GM19099 (cell line): Measurements from ENCODE around the gene RGS19.

ENCODE experiments used
- POLR2A ChIP-seq: IDR thresholded peaks from 3 replicates; pipeline ENCODE4 v1.6.1; 2011; ENCODE audit warnings: low read depth; ENCODE audit not compliant: insufficient read length; ENCODE audit errors: extremely low read depth

The RGS19 gene

DNA sequence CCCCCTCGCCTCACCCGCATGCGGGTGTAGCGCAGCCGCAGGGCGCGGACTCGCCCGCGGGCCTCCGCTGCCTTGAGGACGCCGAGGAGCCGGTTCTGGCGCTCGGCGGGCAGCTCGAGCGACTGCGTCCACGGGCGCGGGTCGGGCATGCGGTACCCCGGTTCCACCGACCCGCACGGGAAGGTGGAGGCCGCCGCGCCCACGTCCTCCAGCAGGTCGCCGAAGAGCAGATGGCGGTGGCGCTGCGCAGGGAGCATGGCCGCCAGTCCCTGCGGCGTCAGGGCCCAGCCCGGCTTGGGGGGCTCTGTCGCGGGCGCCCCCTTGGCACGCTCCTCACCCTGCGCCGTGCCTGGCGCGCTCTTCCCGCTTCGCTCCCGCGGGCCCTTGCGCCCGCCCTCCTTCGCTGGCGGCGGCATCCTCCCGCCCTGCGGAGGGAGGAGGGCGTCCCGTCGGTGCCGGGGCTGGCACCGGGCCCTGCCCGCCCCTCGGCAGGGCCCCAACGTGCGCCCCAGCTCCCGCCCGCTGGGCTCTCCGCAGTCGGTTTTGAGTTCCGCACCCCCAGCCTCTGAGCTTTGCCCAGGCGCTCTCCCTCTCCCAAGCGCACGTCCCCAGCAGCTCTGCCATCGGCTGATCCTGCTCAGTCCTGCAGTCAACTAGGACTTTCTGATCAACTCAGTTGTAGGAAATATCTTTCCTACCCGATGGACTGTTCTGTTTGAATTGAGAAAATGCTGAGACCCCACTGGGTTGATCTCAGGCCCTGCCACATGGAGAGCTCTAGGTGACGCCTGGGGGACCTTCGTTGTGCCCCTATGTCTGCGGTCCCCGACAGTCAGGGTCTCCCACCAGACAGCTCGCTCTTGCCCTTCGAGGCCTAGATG is 4.7 kb upstream of the RGS19 start, which contains the start of gene LKAAEAR1:
TSS of gene LKAAEAR1 (minus strand) at position 595 of the 881 bp plus-strand sequence. CDS start at position 416, 179 bp downstream.
- TF ChIP-seq POLR2A: no peak

DNA sequence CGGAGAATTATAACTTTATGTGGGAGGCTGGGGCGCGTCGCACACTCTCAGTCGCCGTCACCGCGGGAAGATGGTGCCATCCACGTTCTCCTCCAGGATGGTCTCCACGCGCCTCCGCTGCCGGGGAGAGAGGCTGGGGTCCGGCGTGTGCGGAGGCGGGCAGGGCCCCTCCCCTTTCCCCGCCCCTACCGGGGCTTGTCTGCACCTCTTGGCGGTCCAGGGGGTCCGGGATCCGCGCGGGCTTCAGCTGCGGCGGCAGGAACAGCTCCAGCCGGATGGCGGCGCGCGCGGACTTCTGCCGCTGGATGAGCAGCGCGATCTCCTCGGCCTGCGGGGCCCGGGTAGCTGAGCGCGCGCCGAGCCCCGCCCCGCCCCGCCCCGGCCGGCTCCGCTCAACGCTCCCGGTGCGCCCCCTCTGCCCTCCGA is 4.1 kb upstream of the RGS19 start:
- TF ChIP-seq POLR2A: no peak

DNA sequence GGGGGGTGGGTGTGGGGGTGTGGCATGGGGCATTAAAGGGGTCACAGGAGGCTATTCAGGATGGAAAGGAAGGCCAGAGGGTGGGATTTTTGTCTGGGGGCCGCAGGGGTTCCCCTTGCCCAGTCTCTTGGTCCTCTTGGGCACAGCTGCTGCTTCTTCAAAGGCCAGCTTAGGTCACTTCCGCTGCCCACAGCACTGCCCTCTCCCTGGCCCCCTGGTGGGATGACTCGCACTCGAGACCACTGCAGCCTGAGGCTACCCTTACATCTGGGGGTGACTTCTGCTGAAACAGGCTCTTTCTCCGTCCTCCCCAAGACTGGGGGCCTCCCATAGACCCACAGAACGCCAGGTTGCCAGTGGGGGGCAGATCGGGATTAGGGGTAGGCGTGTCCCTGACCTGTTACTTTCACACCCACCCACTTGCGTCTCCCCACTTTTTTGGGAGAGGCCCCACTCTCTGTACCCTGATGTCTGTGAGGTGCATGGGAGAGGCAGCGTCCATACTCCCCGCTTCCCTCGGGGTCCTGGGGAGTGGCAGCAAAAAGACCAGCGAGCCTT is 3.6 kb upstream of the RGS19 start:
- TF ChIP-seq POLR2A: no peak

DNA sequence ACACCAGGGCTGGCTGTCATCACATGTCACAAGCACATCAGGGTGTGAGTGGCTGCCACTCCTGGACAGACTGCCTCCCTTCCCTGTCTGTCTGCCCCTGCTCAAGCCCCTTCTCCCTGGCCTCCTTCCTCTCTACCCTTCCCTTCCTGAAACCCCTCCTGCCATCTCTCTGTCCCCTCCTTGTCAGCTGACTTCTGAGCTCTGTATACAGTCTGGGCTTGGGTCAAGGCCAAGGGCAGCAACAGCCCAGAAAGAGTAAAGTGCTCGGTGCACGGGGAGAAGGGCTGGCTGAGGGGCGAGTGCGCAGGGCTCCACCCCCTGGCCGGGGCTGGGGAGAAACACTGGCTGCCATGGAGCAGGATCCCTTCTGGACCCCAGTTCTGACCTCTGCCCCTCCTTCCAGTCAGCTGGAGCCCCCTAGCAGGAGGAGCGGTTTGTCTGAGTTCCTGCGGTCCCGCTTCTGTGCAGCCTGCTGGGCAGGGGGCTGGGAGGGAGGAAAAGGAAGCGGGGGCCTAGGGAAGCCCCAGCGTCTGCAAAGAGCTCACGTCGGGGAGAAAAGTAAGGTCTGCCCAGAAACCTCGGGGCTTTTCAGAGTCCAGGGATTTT is 2.9 kb upstream of the RGS19 start:
- no peak for TF ChIP-seq POLR2A

DNA sequence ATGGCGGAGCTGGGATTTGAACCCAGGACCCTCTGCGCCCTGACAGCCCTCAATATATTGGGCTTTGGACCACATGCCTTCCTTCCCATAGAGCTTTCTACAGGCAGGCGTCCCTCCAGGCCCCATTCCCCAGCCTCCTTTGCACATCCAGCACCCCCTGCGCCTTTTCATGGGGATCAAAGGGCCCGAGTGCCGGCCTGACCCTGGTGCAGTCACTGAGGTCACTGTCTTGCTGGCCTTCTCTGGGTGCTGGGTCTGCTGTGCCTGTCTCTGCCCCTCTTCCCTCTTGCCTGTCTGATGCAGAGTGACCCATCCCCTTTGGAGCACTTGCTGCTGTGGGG is 2.3 kb upstream of the RGS19 start:
- TF ChIP-seq POLR2A: no peak

DNA sequence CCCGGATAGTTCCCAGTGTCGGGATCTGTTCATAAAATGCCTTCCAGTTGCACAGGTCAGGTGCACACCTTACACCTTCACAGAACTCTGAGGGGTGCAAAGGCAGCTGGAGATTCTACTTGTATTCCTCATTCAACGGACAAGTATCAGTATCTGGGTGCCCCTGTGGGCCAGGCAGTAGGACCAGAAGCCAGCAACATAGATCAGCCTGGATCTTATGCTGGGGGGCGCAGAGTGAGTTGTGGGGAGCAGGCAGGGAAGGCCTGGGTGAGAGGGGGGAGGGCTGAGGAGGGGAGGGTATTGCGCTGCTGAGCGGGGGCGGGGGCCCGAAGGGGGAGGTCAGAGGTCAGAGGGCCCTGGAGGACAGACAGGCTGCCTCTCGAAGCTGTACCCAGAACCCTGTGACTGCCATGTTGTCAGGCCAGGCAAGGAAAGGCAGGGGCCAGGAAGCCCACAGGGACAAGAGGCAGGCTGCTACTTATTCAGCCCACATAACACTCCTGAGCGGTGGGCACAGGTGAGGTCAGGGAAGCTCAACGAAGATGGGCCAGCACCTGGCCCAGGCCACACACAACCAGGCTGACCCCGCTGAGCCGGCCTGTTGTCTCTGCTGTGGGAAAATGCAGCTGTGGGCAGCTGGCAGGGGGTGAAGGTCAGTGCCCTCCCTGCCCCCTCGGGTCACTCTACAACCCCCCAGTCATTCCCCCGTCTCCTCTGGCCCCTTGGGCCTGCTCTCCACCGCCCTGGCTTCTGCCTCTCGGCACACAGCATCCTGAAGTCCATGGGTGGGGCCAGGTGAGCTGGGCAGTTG is 1.7 kb upstream of the RGS19 start:
- TF ChIP-seq POLR2A: no peak

DNA sequence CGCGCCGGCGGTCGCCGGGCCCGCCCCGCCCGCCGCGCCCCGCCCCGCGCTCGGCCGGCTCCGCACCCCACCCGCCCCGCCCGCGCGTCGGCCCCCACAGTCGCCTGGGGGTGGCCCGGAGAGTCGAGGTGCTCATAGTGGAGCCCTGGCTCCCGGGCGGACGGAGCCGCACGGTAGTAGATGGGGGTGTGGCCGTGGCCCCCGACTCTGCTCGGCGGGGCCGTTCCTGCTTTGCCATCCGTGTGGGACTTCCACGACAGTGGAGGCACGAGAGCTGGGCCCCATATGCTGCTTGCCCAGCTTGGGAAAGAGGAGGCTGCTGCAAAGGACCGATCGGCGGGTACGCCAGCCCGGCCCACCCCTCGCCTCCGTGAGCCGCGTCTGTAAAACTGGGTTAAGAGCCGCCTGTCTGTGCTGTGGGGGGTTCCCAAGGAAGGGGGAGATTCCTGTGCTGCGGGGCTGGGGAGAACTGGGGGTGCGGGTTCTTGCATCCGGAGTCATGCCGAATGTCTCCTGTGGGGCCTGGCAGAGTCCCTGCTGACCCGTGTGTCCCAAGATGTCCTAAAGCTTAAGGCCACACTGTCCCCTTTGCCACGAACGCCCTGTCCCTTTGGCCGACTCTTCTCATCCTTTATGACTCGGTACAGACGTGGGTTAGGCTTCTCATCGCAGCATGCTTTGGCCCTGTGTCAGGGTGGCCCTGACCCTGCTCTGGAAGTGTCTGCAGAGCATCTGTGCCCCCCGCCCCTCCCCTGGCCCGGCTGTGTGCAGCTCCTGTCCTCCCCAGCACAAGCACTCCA is 895 bp upstream of the RGS19 start, which contains the start of gene OPRL1:
TSS of gene OPRL1 (plus strand) at position 70 of the 800 bp plus-strand sequence. CDS start 12,639 bp downstream, outside the sequence.
- TF ChIP-seq POLR2A: peak; percentile 5

DNA sequence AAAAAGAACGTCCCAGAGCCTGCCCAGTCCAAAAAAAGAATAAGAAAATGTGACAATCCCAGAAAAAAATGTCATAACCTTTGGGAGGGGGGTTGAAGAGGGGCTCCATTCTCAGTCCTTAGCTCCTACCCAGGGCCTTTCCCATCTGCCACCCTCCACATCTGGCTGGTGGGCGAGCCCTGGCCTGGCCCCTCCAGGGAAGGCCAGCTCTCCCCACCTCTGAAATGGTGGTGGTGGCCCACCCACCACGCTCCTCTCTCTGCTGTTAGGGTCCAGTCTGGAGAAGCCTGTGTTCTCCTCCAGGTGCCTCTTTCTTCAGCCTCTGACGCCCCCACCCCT is 415 bp downstream of the RGS19 start:
- TF ChIP-seq POLR2A: no peak

DNA sequence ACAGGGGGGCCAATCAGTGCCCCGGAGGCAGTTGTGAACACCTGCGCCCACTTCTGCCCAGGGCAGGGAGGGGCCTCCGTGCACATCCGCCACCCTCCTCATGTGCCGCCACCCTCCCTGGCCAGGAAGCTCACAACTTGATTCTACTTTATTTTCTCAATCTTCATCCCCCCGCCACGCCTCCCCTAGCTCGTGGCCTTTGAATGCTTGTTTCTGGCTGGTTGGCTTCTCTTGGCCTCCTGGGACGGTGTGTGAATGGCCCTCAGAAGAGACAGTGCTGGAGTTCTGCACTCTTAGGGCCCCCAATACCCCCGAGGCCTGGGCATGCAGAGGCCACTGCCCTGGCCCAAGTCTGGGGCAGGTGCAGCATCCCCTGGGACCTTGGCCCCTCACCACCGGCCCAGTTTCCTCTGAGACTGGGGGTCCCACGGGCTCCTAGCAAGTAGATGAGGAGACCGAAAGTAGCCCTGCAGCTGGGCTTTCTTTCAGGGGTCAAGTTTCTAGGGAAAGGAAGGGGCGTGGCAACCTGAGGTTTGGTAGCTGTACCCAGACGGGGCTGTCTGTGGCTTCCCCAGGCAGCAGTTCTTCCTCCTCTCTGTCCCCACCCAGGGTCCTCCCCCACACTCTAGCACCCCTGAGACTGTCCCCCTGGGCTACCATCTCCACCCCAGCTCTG is 1.3 kb downstream of the RGS19 start:
- peak; percentile 22 for TF ChIP-seq POLR2A

DNA sequence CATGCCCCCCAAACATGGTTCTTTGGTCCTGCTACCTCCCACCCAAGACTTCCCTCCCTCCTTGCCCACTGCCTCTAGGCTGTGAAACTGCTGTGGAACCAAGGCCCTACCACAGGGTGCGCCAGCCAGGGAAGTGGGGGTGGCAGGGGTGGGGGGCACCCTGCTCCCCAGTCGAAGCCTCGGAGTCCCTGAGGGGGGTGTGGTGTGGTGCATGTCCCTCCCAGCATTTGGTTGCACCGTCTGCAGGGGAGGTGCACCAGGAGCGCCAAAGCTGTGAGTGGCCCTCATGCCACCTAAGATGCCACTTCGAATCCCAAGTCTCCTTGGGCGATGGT is 1.8 kb downstream of the RGS19 start:
- TF ChIP-seq POLR2A: peak; percentile 17

DNA sequence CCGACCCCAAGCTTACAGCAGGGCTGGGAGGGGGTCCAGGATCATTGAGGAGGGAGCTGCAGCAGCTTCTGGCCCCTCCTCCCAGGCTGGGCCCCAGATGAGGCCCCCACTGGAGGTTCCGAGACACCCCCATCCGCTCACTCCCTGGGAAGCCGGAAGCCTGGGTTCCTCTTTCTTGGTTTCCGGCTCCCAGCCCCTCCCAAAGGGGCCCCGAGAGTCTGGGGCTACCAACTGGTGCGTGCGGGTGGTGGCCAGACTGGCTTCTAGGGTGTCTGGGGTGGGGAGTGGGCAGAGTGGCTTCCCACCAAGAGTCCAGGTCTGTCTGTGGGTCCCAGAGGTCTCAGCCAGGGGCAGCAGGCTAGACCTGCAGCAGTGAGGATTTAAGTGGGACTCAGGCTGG is 2.2 kb downstream of the RGS19 start:
- TF ChIP-seq POLR2A: peak; percentile 22

DNA sequence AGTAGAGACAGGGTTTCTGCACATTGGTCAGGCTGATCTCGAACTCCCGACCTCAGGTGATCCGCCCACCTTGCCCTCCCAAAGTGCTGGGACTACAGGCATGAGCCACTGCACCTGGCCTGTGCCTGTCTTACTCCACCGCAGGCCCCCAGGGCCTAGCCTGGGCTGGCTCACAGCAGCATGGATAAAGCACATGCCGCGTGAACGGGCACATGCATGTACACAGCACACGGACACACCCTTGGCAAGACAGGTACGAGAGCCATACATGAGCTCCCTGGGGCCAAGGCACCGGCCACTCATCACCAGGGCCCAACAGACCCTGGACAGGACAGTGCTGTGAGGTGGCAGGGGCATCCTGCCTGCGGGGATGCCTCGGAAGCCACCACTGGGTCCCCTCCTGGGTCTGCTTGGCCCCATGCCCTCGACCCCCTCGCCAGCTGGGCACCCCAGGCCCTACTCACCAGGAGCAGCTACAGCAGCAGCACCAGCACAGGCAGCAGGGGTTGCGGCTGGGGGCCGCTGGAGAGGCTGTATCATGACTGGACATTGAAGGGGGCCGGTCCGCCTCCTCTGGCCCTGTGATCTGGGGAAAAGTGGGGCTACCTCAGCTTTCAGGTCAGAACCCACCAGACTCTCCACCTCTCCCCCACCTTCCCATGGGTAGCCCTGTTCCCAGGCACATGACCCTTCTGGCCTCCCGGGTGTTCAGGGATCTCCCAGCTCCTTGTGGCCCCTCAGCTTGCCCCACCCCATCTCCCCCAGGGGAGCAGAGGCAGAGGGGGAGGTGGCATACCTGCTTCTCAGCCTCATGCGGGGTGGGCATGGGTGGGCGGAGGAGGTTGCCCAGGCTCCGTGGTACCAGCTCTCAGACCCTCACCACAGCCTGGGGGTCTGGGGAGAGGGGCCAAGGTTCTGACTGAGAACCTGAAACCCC is 3.0 kb downstream of the RGS19 start:
- TF ChIP-seq POLR2A: no peak

DNA sequence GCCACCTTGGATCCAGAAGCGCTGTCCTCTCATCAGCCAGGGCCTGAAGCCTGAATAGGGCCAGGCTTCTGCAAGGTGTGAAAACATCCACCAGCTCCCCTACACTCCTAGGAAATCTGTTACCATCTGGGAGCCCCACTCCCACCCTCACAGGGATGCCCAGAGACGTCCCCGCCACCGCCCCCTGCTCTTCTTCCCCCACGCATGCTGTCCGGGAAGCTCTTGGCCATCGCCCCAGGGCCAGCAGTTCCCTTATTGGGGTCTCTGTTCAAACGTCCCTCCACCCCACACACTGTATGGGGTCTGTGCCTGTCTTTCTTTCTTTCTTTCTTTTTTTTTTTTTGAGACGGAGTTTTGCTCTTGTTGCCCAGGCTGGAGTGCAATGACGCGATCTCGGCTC is 3.8 kb downstream of the RGS19 start:
- no peak for TF ChIP-seq POLR2A
